ENCODE data around the gene EGFL6.

EGFL6 gene

GRCh38 chrX:13569479-13570260 is at the start of gene EGFL6:
TSS of gene EGFL6 (plus strand) at chrX:13569601. CDS start at chrX:13569862, 261 bp downstream.
- DNase-seq (ENCODE audit: low read depth in 2 of 2): no peak

GRCh38 chrX:13520351-13520750 is 49.0 kb upstream of the EGFL6 start:
- DNase-seq (ENCODE audit: low read depth in 2 of 2): no peak

- DNase-seq (ENCODE audit: low read depth in 2 of 2): peak; percentile 55 to 58
Measured at GRCh38 chrX:13520936-13521335, 48.5 kb upstream of the EGFL6 start.

- DNase-seq (ENCODE audit: low read depth in 2 of 2): no peak
Measured at GRCh38 chrX:13522811-13523210, 46.6 kb upstream of the EGFL6 start.

DNA sequence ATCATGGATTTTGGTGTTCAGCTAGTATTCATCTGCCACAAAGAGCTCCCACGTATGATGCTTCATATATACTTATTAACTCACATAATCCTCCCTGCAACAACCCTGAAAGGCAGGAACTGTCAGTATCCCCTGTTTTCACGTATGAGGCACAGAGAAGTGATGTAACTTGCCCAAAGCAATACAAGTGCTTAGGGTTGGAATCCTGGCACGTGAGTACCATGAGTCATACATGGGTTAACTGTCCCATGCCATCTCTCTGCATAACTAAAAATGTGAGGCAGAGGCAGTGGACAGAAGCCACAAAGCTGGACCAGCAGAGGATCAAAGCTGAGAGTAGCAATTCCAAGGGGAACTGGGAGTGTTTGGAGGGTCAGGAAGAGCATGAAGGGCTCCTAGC is 35.7 kb upstream of the EGFL6 start:
- DNase-seq (ENCODE audit: low read depth in 2 of 2): no peak

DNA sequence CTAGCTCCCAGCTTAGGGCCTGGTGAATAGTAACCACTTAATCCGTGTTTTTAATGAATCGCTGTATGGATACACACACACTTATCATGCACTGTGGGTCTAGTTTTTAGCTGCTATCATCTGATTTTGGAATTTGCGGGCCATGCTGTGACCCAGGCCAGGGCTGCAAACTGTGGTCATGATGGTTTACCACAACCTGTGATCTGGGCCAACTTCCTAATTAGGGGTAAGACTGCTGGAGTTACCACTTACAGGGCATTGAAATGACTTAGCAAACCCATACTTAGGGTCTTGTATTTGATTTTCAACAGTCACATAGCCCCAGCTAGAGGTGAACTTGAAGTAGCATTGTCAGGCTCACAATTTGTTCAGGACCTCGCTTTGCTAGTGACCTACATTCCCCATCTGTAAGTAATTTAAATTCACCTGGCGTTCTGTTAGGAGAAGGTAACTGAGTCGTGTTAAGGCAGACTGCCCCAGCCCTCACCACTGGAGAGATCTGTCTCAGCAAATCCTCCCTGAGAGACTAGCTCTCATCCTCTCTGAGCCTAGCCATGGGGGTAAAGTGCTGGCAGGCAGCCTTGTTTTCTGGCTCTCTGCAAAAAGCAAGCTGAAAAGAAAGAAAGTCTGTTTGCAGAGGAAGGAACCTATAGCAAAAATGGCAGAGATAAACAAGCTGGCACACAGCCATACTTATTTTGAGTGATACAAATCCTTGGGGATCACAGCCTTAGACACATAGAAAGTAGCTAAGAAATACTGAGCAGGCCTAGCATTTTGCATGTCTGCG is 33.8 kb upstream of the EGFL6 start:
- no peak for DNase-seq (ENCODE audit: low read depth in 2 of 2)

DNA sequence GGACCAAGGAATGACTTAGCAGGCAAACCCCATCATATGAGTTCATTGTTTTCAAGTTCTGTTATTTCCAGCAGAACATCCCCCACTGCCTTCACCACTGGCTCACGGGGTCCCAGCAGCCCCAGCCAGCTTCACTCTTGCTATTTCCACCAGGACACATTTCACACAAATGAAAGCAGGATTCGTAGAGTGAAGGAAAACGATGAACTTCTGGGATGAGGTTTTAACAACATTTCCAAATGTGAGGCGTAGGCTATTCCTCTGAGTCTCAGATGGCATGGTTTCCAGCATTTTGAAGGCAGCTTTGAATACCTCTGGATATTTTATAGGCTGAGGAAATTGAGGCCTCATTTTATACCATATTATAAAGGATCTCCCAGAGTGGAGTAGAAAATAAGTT is 32.9 kb upstream of the EGFL6 start:
- DNase-seq (ENCODE audit: low read depth in 2 of 2): no peak

- DNase-seq (ENCODE audit: low read depth in 2 of 2): no peak
Measured at GRCh38 chrX:13538414-13538813, 31.0 kb upstream of the EGFL6 start.

DNA sequence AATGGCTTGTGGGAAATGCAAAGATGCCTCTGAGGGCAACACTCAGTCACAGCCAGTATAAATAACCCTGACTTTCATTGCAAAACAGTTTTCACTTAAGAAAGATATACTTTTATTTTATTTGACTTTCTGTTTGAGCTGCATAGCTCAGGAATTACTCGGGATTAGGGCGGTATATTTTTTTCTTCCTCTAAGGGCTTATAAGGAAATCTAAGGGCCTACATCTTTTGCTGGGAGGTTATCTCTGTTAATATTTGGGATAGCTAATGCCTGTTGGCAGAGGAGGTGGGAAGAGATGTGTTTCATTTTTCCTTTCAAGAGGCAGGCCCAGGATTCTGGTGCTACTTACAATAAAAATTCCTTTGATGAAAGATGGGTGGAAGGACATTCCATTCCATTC is 28.8 kb upstream of the EGFL6 start:
- DNase-seq (ENCODE audit: low read depth in 2 of 2): no peak

GRCh38 chrX:13545726-13546125 is 23.7 kb upstream of the EGFL6 start:
- DNase-seq (ENCODE audit: low read depth in 2 of 2): no peak

GRCh38 chrX:13547671-13548070 is 21.7 kb upstream of the EGFL6 start:
- no peak for DNase-seq (ENCODE audit: low read depth in 2 of 2)

DNA sequence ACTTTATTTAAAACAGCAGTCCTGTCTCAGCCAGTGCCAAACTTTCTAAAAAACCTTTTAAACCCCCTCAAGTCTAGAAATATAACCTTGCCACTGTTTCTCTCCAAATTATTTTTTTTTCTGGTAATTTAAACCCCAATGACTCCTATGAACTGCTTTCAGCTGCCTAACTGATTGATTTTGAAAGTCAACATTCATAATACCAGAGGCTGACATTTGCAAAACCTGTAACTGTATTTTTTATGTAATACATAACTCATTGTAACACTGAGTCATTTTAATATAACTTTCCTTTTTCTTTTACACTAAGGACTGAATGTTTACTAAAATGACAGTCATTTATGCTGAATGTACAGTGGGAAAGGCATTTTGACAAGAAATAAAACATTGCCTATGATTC is 19.1 kb upstream of the EGFL6 start:
- DNase-seq (ENCODE audit: low read depth in 2 of 2): no peak

DNA sequence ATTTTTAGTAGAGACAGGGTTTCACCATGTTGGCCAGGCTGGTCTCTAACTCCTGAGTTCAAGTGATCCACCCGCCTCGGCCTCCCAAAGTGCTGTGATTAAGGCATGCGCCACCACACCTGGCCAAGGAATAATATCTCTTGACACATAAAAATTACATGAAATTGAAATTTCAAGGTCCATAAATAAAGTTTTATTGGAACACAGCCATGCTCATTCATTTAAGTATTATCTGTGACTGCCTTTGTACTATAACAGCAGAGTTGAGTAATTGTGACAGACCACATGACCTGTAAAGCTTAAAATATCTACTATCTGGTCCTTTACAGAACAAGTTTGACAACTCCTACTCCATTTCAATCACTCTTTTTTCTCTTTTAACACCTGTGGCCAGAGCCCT is 17.8 kb upstream of the EGFL6 start:
- DNase-seq (ENCODE audit: low read depth in 2 of 2): no peak

DNA sequence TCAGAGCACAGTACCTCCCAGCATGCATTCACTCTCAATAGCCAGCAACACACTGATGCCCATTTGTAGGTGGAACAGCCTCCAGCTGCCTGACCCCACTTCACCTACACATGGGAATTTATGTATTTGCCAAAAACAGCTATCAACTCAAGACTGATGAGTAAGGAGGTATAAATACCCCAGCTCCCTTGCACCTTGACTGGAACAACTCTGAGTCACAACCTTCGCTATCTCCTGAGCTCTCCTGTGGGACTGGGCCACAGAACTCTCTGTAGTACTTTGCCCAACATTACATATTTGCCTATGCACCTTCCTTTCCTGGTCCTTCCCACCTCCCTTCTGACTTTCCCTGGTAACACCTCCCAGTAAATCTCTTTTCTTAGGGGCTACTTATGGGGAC is 16.5 kb upstream of the EGFL6 start:
- DNase-seq (ENCODE audit: low read depth in 2 of 2): no peak

DNA sequence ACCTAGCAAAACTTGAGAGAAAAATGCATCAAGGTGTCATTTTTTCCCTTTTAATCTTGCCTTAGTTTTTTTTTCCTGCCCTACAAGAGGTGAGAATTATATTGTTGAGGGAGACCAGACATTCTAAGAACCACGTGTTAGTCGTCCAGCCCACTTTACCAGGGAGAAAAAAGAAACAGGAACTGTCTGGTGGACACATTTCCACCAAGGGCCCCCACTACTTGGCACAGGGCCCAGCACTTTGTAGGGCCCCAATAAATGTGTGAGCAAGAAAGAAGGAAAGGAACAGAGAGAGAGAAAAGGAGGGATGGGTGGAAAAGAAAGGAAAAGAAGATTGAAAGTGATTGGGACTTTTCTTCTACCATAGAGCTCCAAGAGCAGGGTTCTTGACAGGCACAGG is 3.9 kb upstream of the EGFL6 start:
- no peak for DNase-seq (ENCODE audit: low read depth in 2 of 2)

DNA sequence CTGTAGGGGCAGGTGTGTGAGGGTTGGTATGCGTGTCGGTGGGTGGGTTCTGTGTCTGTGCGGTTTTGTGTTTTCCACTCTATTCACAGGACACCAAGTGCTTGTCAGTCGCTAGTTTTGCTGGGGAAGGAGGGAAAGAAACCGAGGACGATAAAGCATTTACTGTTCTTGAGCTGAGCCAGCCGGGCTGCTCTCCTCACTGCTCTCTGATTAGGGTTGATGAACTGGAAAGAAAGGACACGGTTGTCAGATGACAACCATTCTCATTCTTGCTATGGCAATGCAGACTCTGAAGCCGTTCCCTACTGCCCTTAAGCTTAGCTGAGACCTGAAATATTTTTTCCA is 832 bp downstream of the EGFL6 start:
- DNase-seq (ENCODE audit: low read depth in 2 of 2): no peak

GRCh38 chrX:13571136-13571535 is 1.7 kb downstream of the EGFL6 start:
- no peak for DNase-seq (ENCODE audit: low read depth in 2 of 2)

GRCh38 chrX:13574600-13574999 is 5.2 kb downstream of the EGFL6 start:
- DNase-seq (ENCODE audit: low read depth in 2 of 2): no peak

DNA sequence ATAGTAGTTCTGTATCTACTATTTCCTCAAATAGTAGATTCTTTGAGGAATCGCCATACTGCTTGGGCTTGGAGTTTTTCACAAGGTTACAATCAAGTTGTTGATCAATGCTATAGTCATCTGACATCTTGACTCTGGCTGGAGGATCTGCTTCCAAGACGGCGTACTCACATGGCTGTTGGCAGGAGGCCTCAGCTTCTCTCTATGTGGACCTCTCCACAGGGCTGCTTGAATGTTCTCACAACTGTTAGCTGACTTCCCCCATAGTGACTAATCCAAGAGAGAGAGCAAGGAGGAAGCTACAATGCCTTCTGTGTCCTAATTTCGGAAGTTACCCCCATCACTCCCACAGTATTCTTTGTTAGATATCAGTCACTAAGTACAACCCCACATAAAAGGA is 10.3 kb downstream of the EGFL6 start:
- no peak for DNase-seq (ENCODE audit: low read depth in 2 of 2)

DNA sequence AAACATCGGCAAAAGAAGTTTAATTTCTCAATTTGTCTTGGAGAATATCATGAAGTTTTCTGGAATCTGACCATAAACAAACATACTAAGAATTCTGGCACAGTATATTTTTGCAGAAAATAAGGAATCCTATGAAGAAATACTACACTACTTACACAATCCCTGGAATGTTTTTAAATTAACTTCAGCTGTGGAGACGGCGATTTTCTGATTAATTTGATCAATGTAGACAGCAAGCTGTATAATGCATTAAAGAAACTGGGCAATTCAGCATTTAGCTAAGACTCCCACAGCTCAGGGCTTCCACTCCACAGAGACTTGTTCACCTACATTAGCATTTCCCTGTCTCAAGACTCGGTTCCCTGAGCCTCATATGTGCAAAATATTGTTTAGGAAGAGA is 12.2 kb downstream of the EGFL6 start:
- peak; percentile 57 to 59 for DNase-seq (ENCODE audit: low read depth in 2 of 2)

DNA sequence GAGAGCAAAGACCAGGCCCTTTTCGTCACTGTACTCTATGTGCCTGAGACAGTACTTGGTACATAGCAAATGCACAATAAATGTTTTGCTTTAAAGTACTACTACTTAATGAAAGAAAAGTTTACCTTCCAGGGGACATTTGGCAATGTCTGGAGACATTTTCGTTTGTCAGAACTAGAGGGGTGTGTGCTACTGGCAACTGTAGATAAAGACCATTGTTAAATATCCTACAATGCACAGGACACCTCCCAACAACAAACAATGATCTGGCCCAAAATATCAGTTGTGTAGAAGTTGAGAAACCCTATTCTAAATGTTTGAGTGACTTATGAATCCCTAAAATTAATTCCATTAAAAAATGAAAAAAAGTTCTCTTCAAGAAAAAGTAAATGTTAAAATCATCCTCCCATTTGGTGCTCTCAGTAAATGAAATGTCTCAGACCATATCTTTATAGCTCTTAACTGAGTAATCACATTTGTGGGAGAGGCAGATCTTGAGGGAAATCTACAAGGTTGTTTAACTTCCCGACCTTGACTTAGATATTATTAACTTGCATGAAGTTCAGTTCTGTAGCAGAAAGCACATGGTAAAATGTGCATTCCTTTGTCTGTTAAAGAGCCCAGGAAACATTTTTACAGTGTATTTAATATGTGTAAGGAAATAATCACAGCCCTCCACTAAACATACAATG is 18.5 kb downstream of the EGFL6 start:
- no peak for DNase-seq (ENCODE audit: low read depth in 2 of 2)

GRCh38 chrX:13590207-13590606 is 20.8 kb downstream of the EGFL6 start:
- DNase-seq (ENCODE audit: low read depth in 2 of 2): no peak

DNA sequence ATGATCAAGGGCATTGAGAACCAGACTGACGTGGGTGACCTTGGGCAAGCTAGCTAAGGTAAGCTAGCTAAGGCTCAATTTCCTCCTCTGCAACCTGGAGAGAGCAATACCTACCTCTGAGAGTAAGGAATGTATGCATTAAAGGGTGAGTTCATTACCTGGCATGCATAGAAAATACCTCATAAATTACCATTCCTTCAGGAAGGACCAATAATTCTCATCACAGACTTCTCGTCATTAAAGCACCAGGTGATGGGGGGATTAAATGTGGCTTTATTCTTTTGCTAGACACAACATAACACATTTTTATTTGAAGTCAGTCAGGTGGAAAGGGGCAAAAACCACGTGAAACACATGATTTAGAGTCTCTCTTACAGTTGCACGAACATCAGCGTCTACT is 21.5 kb downstream of the EGFL6 start:
- DNase-seq (ENCODE audit: low read depth in 2 of 2): no peak
